Activated naive CD8-positive, alpha-beta T cell treated with anti-CD3 and anti-CD28 coated beads, Interleukin-2, amount 50 U/mL, for 16 hours (primary cell): ENCODE data around the gene RANBP9.

Source experiments
- DNase-seq: peaks from one replicate; pipeline ENCODE4 v3.0.0-alpha.2; 2020; ENCODE audit warnings: low read depth, low spot score

The RANBP9 gene

GRCh38 chr6:13654496-13654895 is 57.1 kb downstream of the RANBP9 start:
- DNase-seq: no peak

- DNase-seq: no peak
Observed at GRCh38 chr6:13653296-13653695, 58.3 kb downstream of the RANBP9 start.

- no peak for DNase-seq
Observed at GRCh38 chr6:13649393-13649792, 62.2 kb downstream of the RANBP9 start.

- no peak for DNase-seq
Observed at GRCh38 chr6:13648850-13649249, 62.8 kb downstream of the RANBP9 start.

- DNase-seq: no peak
Observed at GRCh38 chr6:13643125-13643524, 68.5 kb downstream of the RANBP9 start.

- no peak for DNase-seq
Observed at GRCh38 chr6:13641315-13641714, 70.3 kb downstream of the RANBP9 start.

GRCh38 chr6:13638626-13639025 is 73.0 kb downstream of the RANBP9 start:
- no peak for DNase-seq

- no peak for DNase-seq
Observed at GRCh38 chr6:13638014-13638413, 73.6 kb downstream of the RANBP9 start.

GRCh38 chr6:13635948-13636658 is 75.5 kb downstream of the RANBP9 start:
- no peak for DNase-seq

- no peak for DNase-seq
Observed at GRCh38 chr6:13633343-13633742, 78.3 kb downstream of the RANBP9 start.

GRCh38 chr6:13630499-13630898 is 81.1 kb downstream of the RANBP9 start:
- DNase-seq: no peak

- no peak for DNase-seq
Observed at GRCh38 chr6:13629459-13630116, 82.0 kb downstream of the RANBP9 start.

GRCh38 chr6:13624871-13625288 is 86.8 kb downstream of the RANBP9 start:
- DNase-seq: no peak

- no peak for DNase-seq
Observed at GRCh38 chr6:13617066-13617465, 94.6 kb downstream of the RANBP9 start.

GRCh38 chr6:13615792-13616120 is 95.9 kb downstream of the RANBP9 start:
- DNase-seq: peak; percentile 8

- DNase-seq: peak; percentile 97
Observed at GRCh38 chr6:13614926-13615791, 96.5 kb downstream of the RANBP9 start, which contains the start of gene NOL7. Gene NOL7, plus strand, starts transcription at chr6:13615335. Its CDS starts 24 bp downstream, at chr6:13615359.

- DNase-seq: peak; percentile 4
Observed at GRCh38 chr6:13614126-13614925, 97.3 kb downstream of the RANBP9 start.

- no peak for DNase-seq
Observed at GRCh38 chr6:13613029-13613594, 98.5 kb downstream of the RANBP9 start.

- no peak for DNase-seq
Observed at GRCh38 chr6:13611715-13612114, 99.9 kb downstream of the RANBP9 start.

GRCh38 chr6:13605634-13606033 is 106.0 kb downstream of the RANBP9 start:
- no peak for DNase-seq
